HG03175 (cell line): ENCODE data around the gene CALHM5.

Experiments used
- ATAC-seq: cut with Tn5 transposase; IDR thresholded peaks from one replicate; pipeline ENCODE4 v1.9.1; 2021; ENCODE audit warnings: mild to moderate bottlenecking, moderate library complexity; ENCODE audit not compliant: unreplicated experiment

Gene CALHM5

GRCh38 chr6:116507324-116507723 lies 4.1 kb upstream of the CALHM5 start:
- no peak for ATAC-seq

DNA sequence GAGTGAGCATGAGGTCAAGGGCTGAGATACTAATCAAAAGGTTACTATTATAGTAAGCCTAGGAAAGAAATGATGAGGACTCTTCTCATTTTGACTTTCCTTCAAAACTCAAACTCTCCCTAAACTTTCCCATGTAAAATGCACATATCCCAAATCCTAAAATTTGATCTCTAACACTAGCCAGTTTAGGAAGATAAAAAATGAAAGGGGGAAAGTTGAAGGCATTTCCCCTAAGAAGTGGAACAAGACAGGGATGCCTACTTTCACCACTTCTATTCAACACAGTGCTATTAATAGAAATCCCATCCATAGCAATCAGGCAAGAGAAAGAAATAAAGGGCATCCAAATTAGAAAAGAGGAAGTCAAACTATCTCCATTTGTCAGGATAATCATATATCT lies 2.9 kb upstream of the CALHM5 start:
- ATAC-seq: no peak

DNA sequence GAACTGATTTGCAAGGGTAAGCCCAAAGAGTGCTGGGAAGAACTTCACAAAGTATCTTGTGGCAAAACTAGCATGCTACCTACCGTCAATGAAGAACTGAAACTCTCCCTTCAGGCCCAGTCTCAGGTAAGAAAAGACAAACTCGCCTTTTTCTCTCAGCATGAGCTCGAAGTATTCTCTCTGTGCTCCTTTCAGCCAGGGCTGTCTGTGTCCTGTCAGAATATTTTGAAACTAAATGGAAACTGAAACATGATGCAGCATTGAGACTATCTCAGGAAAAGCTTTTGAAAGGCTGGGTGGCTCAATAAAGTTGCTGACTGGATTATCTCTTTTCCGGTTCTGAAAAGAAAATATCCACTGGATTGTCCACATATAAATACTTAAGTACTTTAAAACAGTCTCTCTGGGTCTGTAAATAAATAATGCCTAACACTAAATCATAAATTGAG lies 696 bp downstream of the CALHM5 start:
- ATAC-seq: peak; percentile 76

DNA sequence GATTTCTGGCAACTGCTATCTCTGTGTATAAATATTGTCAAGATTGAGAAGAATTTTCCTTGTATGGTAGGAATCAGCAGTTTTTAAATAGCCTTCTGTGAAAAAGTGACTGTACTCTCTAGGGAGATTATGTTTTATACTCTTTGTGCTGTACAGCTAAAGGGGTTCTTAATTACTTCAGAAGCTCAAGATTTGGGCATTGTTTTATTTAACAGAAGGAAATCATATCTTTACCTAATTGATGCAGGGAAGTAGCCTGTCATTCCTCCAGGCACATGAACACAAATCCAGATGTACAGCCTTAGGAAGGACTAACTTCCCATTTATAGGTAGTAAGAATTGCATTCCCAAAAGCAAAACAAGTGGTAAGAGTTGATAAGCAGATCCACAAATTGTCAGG lies 1.3 kb downstream of the CALHM5 start:
- no peak for ATAC-seq

DNA sequence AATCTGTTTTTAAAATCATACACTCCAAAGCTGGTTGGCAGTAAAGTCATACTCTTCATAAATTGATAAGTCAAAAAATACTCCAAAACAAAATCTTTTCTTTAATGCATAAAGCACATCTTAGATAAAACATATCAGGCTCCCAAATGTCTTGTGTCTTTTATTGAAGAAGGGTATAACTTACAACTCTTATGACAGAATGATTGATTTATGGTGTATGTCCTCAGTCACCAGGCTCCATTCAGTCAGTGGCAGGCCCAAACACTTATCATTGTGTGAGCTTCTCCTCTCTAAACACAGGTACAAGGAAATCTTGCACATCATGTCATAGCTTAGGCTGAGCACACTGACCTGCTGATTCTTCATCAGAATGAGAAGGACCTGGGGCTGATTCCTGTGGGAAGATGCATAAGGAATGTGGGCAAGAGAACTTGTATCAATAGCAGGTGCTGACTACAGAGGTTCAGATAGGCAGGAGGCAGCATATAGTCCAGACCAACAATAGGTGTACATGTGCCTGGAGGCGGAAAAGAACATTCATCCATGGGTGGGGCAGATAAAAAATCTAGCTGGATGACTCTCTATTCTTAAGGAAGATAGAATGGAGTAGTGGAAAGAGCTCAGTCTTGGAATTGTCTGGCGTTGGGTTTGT lies 1.9 kb downstream of the CALHM5 start:
- no peak for ATAC-seq

DNA sequence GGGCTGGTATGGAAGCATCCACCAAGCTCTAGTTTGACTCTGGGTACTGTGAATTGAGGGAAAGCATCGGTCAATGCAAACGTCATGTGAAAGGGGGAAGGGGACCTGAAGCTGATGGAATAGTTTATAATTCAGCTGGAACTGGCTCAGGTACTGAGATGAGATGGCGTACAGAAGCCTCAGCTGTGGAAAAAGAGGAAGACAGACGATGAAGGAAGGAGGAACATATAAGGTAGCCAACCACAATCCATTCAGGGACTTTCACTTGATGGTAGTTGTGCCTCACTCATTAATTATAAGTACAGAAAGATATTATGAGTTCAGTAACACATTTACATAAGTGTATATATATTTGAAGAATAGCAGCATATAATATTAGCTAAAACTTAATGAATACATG lies 2.7 kb downstream of the CALHM5 start:
- no peak for ATAC-seq

DNA sequence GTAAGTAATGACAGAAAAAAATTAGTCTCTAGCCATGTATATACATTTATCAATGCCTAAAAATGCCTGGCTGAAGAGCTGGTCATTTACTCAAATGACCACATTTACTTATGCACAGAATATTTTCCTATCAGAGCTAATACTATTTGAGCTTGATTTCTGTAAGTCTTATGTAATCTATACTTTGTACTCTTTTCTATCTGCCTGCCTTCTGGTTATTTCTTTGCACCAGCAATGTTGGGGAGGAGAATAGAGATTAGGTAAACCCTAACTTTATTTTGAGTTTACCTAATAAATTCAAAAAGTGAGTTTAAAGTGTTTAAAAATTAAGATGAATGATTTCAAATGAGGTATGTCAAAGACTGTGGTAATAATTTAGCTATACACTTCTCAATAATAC lies 3.7 kb downstream of the CALHM5 start:
- ATAC-seq: no peak

GRCh38 chr6:116518621-116519368 lies 7.4 kb downstream of the CALHM5 start:
- no peak for ATAC-seq

DNA sequence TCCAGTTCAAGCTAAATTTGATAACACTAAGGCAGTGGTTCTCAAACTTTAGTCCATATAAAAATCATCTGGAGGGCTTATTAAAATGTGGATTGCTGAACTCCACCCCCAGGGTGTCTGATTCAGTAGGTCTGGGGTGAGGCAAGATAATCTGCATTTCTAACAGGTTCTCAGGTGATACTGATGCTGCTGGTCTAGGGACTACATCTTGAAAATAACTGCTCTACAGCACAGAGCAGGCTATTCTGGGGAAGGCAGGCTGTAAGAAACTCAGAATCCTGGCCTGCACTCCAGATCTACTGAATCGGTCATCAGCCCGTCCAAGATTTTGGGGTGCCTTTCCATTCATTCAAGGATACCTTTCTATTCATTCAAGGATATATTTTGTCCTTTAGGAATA lies 11.5 kb downstream of the CALHM5 start:
- ATAC-seq: no peak

DNA sequence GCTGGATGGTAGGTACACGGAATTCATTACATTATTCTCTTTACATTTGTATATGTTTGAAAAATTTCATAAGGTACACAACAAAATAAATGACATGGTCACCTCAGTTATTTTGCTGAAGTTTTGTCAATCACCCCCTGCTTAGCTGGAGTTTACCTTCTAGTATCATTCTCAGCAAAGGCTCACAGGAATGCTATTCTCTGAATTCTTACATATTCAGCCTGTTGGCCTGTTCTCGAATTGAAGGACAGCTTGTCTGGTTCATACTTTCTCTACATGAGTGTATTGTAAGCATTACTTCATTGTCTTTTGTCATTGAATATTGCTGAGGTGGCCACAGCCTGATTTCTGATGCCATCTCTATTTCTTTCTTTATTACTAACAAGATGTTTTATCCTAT lies 12.8 kb downstream of the CALHM5 start:
- ATAC-seq: no peak

- ATAC-seq: no peak
These were observed 16.7 kb downstream of the CALHM5 start for GRCh38 chr6:116528133-116528532.

- ATAC-seq: no peak
These were observed 17.3 kb downstream of the CALHM5 start for GRCh38 chr6:116528780-116529179.

DNA sequence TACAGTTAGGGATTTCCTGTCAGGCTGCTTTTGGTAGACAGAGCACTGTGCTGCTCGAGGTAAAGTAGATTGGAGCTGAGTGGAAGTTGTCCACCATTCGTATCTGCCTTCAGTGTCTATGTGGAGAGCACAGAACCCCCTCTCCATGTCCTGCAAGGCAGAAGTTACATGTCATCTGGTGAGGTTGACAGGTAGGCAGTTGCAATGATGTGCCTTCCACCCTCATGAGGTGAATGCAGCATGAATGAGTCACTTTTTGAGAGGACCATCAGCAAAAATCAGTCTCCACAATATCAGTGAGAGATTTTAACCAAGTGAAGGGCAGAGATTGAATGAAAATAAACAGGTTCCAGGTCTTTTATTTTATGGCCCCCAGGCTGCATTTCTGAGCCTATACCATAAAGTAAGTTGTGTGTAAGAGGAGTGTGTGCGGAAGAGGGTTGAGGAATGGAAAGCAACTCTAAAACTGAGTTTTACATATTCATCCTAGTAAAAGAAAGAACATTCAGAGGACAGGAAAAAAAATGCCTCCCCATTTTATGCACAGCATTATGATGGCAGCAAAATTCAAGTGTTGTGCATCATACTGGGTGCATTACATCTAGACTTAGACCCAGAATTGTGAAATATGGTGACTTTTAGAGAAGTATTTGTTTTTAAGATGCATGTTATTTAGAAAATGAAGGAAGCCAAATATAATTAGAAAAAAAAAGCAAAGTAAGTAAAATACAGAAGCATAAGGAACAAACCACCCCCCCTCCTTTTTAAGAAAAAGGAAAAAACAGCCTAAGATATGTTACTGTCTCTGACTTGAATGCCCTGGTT lies 18.2 kb downstream of the CALHM5 start:
- no peak for ATAC-seq

GRCh38 chr6:116530436-116530835 lies 19.0 kb downstream of the CALHM5 start:
- no peak for ATAC-seq

- ATAC-seq: peak; percentile 83
These were observed 20.5 kb downstream of the CALHM5 start for GRCh38 chr6:116531675-116532570.

GRCh38 chr6:116533233-116533957 lies 22.0 kb downstream of the CALHM5 start:
- ATAC-seq: no peak

DNA sequence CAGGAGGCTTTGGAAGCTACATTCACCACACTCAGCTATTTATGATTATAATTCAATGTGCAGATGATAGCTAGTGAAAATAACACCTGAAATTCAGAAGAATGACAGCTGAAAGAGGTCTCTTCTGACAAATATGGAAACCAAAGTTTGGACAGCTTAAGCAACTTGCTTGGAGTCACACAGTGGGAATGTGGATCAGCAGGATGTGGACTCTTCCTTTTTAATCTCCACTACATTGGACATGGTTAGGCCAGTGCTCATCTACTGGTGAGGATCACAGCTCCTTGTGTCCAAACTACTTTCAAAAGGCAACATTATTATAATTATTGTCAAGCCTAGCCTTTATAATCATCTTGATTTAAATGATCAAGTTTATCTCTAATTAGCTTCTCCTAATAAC lies 23.7 kb downstream of the CALHM5 start:
- ATAC-seq: no peak

DNA sequence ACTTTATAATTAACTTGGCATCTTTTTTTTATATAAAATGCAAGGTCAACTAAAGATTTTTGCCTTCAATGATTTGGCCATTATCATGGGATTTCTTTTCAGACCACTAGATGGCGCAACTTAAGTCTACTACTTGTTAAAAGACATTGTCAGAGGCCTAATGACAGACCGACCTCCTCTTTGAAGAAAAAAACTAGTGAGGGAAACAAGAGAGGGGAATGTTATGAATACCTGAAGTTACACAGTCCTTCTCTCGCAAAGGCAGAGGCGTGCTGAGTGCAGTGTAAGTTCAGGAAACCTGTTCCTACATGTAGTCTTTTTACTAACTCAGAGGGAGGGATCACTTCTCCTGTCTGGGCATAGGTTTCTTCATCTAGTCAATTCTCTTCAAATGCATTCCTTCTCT lies 24.8 kb downstream of the CALHM5 start:
- ATAC-seq: peak; percentile 59

DNA sequence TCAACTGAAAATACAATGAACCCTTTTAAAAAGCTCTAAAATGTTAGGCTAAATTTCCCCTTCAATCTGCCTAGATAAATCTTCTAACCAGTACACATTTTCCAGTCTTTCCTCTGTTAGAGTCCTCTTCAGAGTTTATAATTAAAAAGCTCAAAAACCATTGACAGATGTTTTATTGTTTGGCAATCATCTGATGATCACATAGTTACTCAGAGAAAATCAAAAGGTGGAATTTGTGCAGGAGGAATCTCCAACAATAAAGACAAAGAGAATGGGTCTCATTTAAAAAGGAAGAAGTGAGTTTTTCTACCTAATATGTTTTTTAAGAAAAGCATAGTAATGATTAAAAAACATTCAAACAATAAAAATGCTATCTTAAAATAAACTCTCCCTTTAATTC lies 31.0 kb downstream of the CALHM5 start:
- ATAC-seq: no peak

DNA sequence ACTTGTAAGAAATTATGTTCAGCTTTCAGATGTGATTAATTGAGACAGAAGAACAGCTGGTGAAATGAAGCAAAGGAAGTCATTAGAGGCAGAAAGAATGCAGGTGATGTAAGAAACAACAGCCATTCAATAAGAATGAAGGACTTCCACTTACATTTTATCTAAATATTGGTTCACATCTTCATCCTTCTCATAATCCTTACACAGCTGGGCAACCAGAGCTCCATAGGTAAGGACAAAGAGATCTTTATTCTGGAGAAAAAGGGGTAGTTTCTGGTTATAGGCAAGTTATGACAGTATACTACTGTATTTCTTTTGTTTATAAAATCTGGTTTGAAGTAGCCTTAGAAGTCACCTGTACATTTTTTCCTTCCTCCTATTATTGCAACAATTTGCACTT lies 31.7 kb downstream of the CALHM5 start:
- ATAC-seq: no peak
